Spinal cord (tissue), 10 donors: ENCODE results near the gene COA7. TPM values are rescaled to one million over a fixed set of nuclear protein-coding genes. Genes with fewer than 3 reads are reported as not detected.
"Not testable (repeated sequence)": the region's sequence is repeated elsewhere in the genome, so short reads cannot be mapped to it uniquely, and the experiment has no call there.

Source experiments
- DNase-seq, 6 donors: peaks; one replicate each; pipeline versions ENCODE4 v3.0.0 to v3.0.0-alpha.2; 2013 to 2015; ENCODE audit warnings: low spot score in 6 of 6, low read depth in 4 of 6
- H3K27ac ChIP-seq: one replicate; pipeline ENCODE4 v1.5.1; 2013; ENCODE audit warnings: low read depth, low read length, control low read depth
- H3K27me3 ChIP-seq: one replicate; pipeline ENCODE4 v1.6.1; 2013; ENCODE audit warnings: low read length; ENCODE audit not compliant: control insufficient read depth, insufficient read depth
- H3K36me3 ChIP-seq: one replicate; pipeline ENCODE4 v1.6.1; 2013; ENCODE audit warnings: low read length; ENCODE audit not compliant: control insufficient read depth, insufficient read depth
- H3K4me1 ChIP-seq: one replicate; pipeline ENCODE4 v1.6.1; 2013; ENCODE audit warnings: low read length; ENCODE audit not compliant: control insufficient read depth, insufficient read depth
- H3K4me3 ChIP-seq: one replicate; pipeline ENCODE4 v1.5.1; 2013; ENCODE audit warnings: low read depth, low read length, control low read depth
- H3K9me3 ChIP-seq: one replicate; pipeline ENCODE4 v1.6.1; 2013; ENCODE audit warnings: low read length; ENCODE audit not compliant: control insufficient read depth, insufficient read depth
- WGBS: methylation state at CpG from one replicate; pipeline ENCODE4 v1.1.5; 2013; ENCODE audit warnings: missing lambda C conversion rate; ENCODE audit not compliant: insufficient coverage; 5-methylcytosine and 5-hydroxymethylcytosine counted together
- polyA plus RNA-seq, 2 donors: library from polyadenylated mRNA; unstranded; fragments of 120-200 nt; gene quantifications; one replicate each; pipeline ENCODE4 v1.2.1, GENCODE V29; 2013; ENCODE audit not compliant: insufficient read length in 2 of 2
- total RNA-seq, 2 donors: library from RNA; depleted of rRNA in 1 of 2; stranded (reverse); fragments of 120-200 nt in 1 of 2; fragments of >200 nt in 1 of 2; gene quantifications; one replicate each; pipeline versions ENCODE4 v1.2.3 to v1.2.4, GENCODE V29; 2013 to 2014
- donor health status: healthy.

Gene COA7
- total and polyA plus RNA-seq, 4 donors = 11.5 to 30.0 (median 21.3) TPM

- Histone ChIP-seq H3K4me3 (peak overlapping the region; percentile 77), H3K36me3 (peaks cover 3% of the 10 kb centered on the region), H3K27ac (no peak overlapping the region), H3K9me3 (no peaks in the 10 kb centered on the region), H3K27me3 (no peaks in the 10 kb centered on the region), H3K4me1 (peaks cover 13% of the 10 kb centered on the region)
- DNase-seq = no peak
- no CpG with 5 or more reads among the region's 6 CpGs for WGBS
Observed at GRCh38 chr1:52727956-52728656, 30.0 kb upstream of the COA7 start.

GRCh38 chr1:52727114-52727586 lies 29.0 kb upstream of the COA7 start:
- 0% methylated on average over 14 of the region's 14 CpGs for WGBS
- peaks cover 13% of the 10 kb centered on the region for H3K4me1 ChIP-seq

GRCh38 chr1:52726265-52727113 lies 28.3 kb upstream of the COA7 start, which contains the start of gene ZYG11B:
Gene ZYG11B, plus strand, starts transcription at chr1:52726453. Its CDS starts 201 bp downstream, at chr1:52726654.
- Histone ChIP-seq H3K27me3 (no peaks in the 10 kb centered on the region), H3K36me3 (no peaks in the 10 kb centered on the region), H3K27ac (peak within 1 kb of the TSS; percentile 75), H3K4me1 (peaks cover 13% of the 10 kb centered on the region), H3K4me3 (peak within 1 kb of the TSS; percentile 77), H3K9me3 (no peaks in the 10 kb centered on the region)
- peak; percentile 68 to 98 (median 91) for DNase-seq
- WGBS = under 1% methylated on average over 59 of the region's 59 CpGs

More at GRCh38 chr1:52727114-52727586, 29.0 kb upstream of the COA7 start:
- Histone ChIP-seq H3K27ac (peak overlapping the region; percentile 75), H3K9me3 (no peaks in the 10 kb centered on the region), H3K27me3 (no peaks in the 10 kb centered on the region), H3K4me3 (peak overlapping the region; percentile 77), H3K36me3 (peaks cover 3% of the 10 kb centered on the region)
- DNase-seq = peak in 4 of 6 donors; percentile 2 to 65 (median 37)

GRCh38 chr1:52725903-52726264 lies 27.7 kb upstream of the COA7 start:
- peaks cover 13% of the 10 kb centered on the region for H3K4me1 ChIP-seq
- 10% methylated on average over 5 of the region's 6 CpGs for WGBS
- no peaks in the 10 kb centered on the region for H3K27me3 ChIP-seq
- no peak overlapping the region for H3K27ac ChIP-seq
- H3K36me3 ChIP-seq = no peaks in the 10 kb centered on the region
- no peak for DNase-seq
- H3K4me3 ChIP-seq = peak overlapping the region; percentile 77
- no peaks in the 10 kb centered on the region for H3K9me3 ChIP-seq

GRCh38 chr1:52723260-52723659 lies 25.1 kb upstream of the COA7 start:
- 73% methylated on average over 4 of the region's 4 CpGs for WGBS
- Histone ChIP-seq H3K27ac (no peak overlapping the region), H3K9me3 (no peaks in the 10 kb centered on the region), H3K36me3 (no peaks in the 10 kb centered on the region), H3K4me3 (no peak overlapping the region), H3K4me1 (peaks cover 7% of the 10 kb centered on the region), H3K27me3 (no peaks in the 10 kb centered on the region)
- no peak for DNase-seq

- not testable (repeated sequence) for H3K4me1 ChIP-seq, H3K4me3 ChIP-seq, H3K9me3 ChIP-seq, H3K27ac ChIP-seq, H3K27me3 ChIP-seq, H3K36me3 ChIP-seq, DNase-seq
- WGBS = 100% methylated on average over 3 of the region's 6 CpGs
Observed at GRCh38 chr1:52715296-52715695, 17.1 kb upstream of the COA7 start.

- Histone ChIP-seq H3K27me3 (no peaks in the 10 kb centered on the region), H3K27ac (no peak overlapping the region), H3K36me3 (no peaks in the 10 kb centered on the region), H3K9me3 (no peaks in the 10 kb centered on the region), H3K4me1 (no peaks in the 10 kb centered on the region), H3K4me3 (no peak overlapping the region)
- WGBS = 92% methylated on average over 2 of the region's 4 CpGs
- no peak for DNase-seq
Observed at GRCh38 chr1:52713590-52713989, 15.4 kb upstream of the COA7 start.

- Histone ChIP-seq H3K9me3 (no peaks in the 10 kb centered on the region), H3K36me3 (no peaks in the 10 kb centered on the region), H3K4me3 (no peak overlapping the region), H3K4me1 (no peaks in the 10 kb centered on the region), H3K27ac (no peak overlapping the region), H3K27me3 (no peaks in the 10 kb centered on the region)
- WGBS = 63% methylated on average over 2 of the region's 6 CpGs
- DNase-seq = no peak
Observed at GRCh38 chr1:52709016-52709415, 10.9 kb upstream of the COA7 start.

GRCh38 chr1:52707927-52708655 lies 9.9 kb upstream of the COA7 start:
- no peaks in the 10 kb centered on the region for H3K9me3 ChIP-seq
- no peaks in the 10 kb centered on the region for H3K36me3 ChIP-seq
- peaks cover 5% of the 10 kb centered on the region for H3K4me1 ChIP-seq
- DNase-seq = no peak
- no peaks in the 10 kb centered on the region for H3K27me3 ChIP-seq
- H3K27ac ChIP-seq = no peak overlapping the region
- 85% methylated on average over 5 of the region's 5 CpGs for WGBS
- H3K4me3 ChIP-seq = no peak overlapping the region
